ENCODE data around the gene NUP58.

The NUP58 gene

DNA sequence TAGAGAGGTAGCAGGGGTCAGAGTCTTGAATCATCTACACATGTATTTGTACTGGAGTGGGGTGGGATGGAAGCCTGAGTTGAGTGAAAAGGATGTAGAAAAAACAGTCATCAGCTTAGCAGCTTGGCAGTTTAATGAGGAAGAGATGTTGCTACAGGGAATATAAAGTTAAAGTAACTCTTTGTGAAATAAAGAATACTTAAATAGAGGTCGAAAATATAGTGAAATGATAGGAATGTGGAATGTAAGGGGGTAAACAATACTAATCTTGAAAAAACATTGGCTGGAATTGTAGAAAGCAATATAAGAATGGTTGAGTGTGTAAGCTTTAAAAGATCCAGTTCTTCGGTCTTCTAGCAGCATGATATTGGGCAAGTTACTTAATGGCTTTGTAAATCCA, 22.7 kb downstream of the NUP58 start:
- H3K27ac ChIP-seq (ENCODE audit: low read depth, low read length, poor library complexity, severe bottlenecking), result no peak overlapping the region
- no peak overlapping the region for H3K4me3 ChIP-seq (ENCODE audit: low read depth, low read length, poor library complexity, severe bottlenecking)
- H3K9me2 ChIP-seq (ENCODE audit: low read depth, low read length), result no peaks in the 10 kb centered on the region
- H3K79me2 ChIP-seq (ENCODE audit: insufficient read depth, low read length), result no peaks in the 10 kb centered on the region
- H3K4me2 ChIP-seq (ENCODE audit: low read length), result no peak overlapping the region
- H3K27me3 ChIP-seq (ENCODE audit: insufficient read depth, low read length), result no peaks in the 10 kb centered on the region
- no peak overlapping the region for H2AFZ ChIP-seq (ENCODE audit: low read length)
- no peaks in the 10 kb centered on the region for H3F3A ChIP-seq (ENCODE audit: insufficient read depth, low read length)
- H3K9ac ChIP-seq (ENCODE audit: low read length), result no peak overlapping the region
- peaks cover 95% of the 10 kb centered on the region for H3K36me3 ChIP-seq (ENCODE audit: insufficient read depth, low read length)
- TF ChIP-seq, protein P1, sequence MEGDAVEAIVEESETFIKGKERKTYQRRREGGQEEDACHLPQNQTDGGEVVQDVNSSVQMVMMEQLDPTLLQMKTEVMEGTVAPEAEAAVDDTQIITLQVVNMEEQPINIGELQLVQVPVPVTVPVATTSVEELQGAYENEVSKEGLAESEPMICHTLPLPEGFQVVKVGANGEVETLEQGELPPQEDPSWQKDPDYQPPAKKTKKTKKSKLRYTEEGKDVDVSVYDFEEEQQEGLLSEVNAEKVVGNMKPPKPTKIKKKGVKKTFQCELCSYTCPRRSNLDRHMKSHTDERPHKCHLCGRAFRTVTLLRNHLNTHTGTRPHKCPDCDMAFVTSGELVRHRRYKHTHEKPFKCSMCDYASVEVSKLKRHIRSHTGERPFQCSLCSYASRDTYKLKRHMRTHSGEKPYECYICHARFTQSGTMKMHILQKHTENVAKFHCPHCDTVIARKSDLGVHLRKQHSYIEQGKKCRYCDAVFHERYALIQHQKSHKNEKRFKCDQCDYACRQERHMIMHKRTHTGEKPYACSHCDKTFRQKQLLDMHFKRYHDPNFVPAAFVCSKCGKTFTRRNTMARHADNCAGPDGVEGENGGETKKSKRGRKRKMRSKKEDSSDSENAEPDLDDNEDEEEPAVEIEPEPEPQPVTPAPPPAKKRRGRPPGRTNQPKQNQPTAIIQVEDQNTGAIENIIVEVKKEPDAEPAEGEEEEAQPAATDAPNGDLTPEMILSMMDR (IDR thresholded peaks at IDR 0.05; ENCODE audit: low read length), result no peak
- TF ChIP-seq EZH2 (IDR thresholded peaks at IDR 0.05; ENCODE audit: borderline replicate concordance, low read length), result no peak
- H4K20me1 ChIP-seq (ENCODE audit: insufficient read depth, low read length), result no peaks in the 10 kb centered on the region; the same call in 1 of the 2 replicates
- no peaks in the 10 kb centered on the region for H3K4me1 ChIP-seq (ENCODE audit: insufficient read depth, low read length, severe bottlenecking)
- H3K9me3 ChIP-seq (ENCODE audit: low read length), result no peaks in the 10 kb centered on the region

DNA sequence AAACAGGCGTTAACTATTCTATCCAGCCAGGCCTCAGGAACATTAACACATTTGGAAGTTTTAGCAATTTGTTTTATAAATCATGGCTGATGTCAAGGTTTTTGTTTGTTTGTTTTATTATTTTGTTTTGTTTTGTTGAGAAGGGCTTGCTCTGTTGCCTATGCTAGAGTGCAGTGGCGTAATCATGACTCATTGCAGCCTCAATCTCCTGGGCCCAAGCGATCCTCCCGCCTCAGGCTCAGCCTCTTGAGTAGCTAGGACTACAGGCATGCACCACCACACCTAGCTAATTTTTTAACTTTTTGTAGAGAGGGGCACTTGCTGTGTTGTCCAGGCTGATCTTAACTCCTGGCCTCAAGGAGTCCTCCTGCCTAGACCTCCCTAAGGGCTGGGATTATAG, 28.3 kb downstream of the NUP58 start:
- H3K9ac ChIP-seq (ENCODE audit: low read length), result no peak overlapping the region
- no peak for TF ChIP-seq EZH2 (IDR thresholded peaks at IDR 0.05; ENCODE audit: borderline replicate concordance, low read length)
- TF ChIP-seq, protein P1 (IDR thresholded peaks at IDR 0.05; ENCODE audit: low read length), result no peak
- no peak overlapping the region for H3K27ac ChIP-seq (ENCODE audit: low read depth, low read length, poor library complexity, severe bottlenecking)
- no peak overlapping the region for H3K4me2 ChIP-seq (ENCODE audit: low read length)
- H3K4me1 ChIP-seq (ENCODE audit: insufficient read depth, low read length, severe bottlenecking), result no peaks in the 10 kb centered on the region
- no peak overlapping the region for H3K4me3 ChIP-seq (ENCODE audit: low read depth, low read length, poor library complexity, severe bottlenecking)
- no peaks in the 10 kb centered on the region; the same call in 1 of the 2 replicates for H4K20me1 ChIP-seq (ENCODE audit: insufficient read depth, low read length)
- H3K9me2 ChIP-seq (ENCODE audit: low read depth, low read length), result no peaks in the 10 kb centered on the region
- no peaks in the 10 kb centered on the region for H3K9me3 ChIP-seq (ENCODE audit: low read length)
- no peaks in the 10 kb centered on the region for H3F3A ChIP-seq (ENCODE audit: insufficient read depth, low read length)
- H3K79me2 ChIP-seq (ENCODE audit: insufficient read depth, low read length), result no peaks in the 10 kb centered on the region
- H3K36me3 ChIP-seq (ENCODE audit: insufficient read depth, low read length), result peaks cover 98% of the 10 kb centered on the region
- no peaks in the 10 kb centered on the region for H3K27me3 ChIP-seq (ENCODE audit: insufficient read depth, low read length)
- no peak overlapping the region for H2AFZ ChIP-seq (ENCODE audit: low read length)

DNA sequence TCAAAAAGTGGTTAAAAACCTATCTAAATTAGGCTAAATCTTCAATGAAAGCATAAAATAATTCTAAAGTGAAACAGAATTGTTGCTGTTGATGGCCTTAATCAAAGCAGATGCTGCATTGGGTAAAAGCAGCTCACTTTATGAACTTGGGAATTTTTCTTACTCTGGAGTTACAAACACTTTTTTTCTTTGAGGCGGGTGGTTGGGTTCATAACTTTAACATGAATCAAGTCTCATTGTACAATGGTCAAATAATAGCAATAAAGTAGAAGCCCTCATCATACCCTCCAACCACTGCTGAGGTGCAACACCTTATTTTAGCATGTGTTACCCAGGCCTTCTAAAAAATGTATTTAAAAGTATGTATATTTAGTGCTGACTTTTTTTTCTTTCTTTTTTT, 29.1 kb downstream of the NUP58 start:
- no peaks in the 10 kb centered on the region for H3K9me2 ChIP-seq (ENCODE audit: low read depth, low read length)

More for the DNA sequence above, 29.1 kb downstream of the NUP58 start:
- TF ChIP-seq, protein P1 (IDR thresholded peaks at IDR 0.05; ENCODE audit: low read length), result no peak
- TF ChIP-seq EZH2 (IDR thresholded peaks at IDR 0.05; ENCODE audit: borderline replicate concordance, low read length), result no peak
- Histone ChIP-seq H3K27ac (ENCODE audit: low read depth, low read length, poor library complexity, severe bottlenecking) (no peak overlapping the region), H3K9ac (ENCODE audit: low read length) (no peak overlapping the region), H3K79me2 (ENCODE audit: insufficient read depth, low read length) (0 out of 2 replicates have a peak, but pooled peaks cover 3% of the 10 kb centered on the region), H3K4me3 (ENCODE audit: low read depth, low read length, poor library complexity, severe bottlenecking) (no peak overlapping the region), H3K4me2 (ENCODE audit: low read length) (no peak overlapping the region), H4K20me1 (ENCODE audit: insufficient read depth, low read length) (no peaks in the 10 kb centered on the region; the same call in 1 of the 2 replicates), H3K27me3 (ENCODE audit: insufficient read depth, low read length) (no peaks in the 10 kb centered on the region), H3K4me1 (ENCODE audit: insufficient read depth, low read length, severe bottlenecking) (no peaks in the 10 kb centered on the region), H2AFZ (ENCODE audit: low read length) (no peak overlapping the region), H3K36me3 (ENCODE audit: insufficient read depth, low read length) (peaks cover 98% of the 10 kb centered on the region), H3F3A (ENCODE audit: insufficient read depth, low read length) (no peaks in the 10 kb centered on the region), H3K9me3 (ENCODE audit: low read length) (no peaks in the 10 kb centered on the region)

Measured in OCI-LY1 (cell line).